GM06990 (cell line): Measurements from ENCODE around the gene EPHB1.

Source experiments
- DNase-seq: peaks from one replicate; pipeline ENCODE4 v3.0.0-alpha.2; 2011; ENCODE audit not compliant: insufficient read length; ENCODE audit errors: extremely low read depth
- H3K27me3 ChIP-seq: replicated peaks from 2 replicates; pipeline ENCODE4 v1.6.0; 2011; ENCODE audit warnings: low read length; ENCODE audit not compliant: control insufficient read depth, insufficient read depth
- H3K36me3 ChIP-seq: 2 replicates; pipeline ENCODE4 v1.5.1; 2011; ENCODE audit warnings: low read length; ENCODE audit not compliant: control insufficient read depth, insufficient read depth
- H3K4me3 ChIP-seq: replicated peaks from 2 replicates; pipeline ENCODE4 v1.5.1; 2011; ENCODE audit warnings: low read depth, mild to moderate bottlenecking, control low read depth, low read length
- TF ChIP-seq, protein P1 (sequence below): IDR thresholded peaks from 2 replicates; pipeline ENCODE4 v1.5.1; 2011; ENCODE audit warnings: low read length, control low read depth, mild to moderate bottlenecking, inconsistent platforms; ENCODE audit not compliant: insufficient read depth, poor library complexity, severe bottlenecking

The EPHB1 gene

GRCh38 chr3:135168822-135169221 is 373.8 kb downstream of the EPHB1 start:
- no peaks in the 10 kb centered on the region; the same call in 1 of the 2 replicates for H3K27me3 ChIP-seq
- no peaks in the 10 kb centered on the region for H3K36me3 ChIP-seq
- TF ChIP-seq, protein P1, sequence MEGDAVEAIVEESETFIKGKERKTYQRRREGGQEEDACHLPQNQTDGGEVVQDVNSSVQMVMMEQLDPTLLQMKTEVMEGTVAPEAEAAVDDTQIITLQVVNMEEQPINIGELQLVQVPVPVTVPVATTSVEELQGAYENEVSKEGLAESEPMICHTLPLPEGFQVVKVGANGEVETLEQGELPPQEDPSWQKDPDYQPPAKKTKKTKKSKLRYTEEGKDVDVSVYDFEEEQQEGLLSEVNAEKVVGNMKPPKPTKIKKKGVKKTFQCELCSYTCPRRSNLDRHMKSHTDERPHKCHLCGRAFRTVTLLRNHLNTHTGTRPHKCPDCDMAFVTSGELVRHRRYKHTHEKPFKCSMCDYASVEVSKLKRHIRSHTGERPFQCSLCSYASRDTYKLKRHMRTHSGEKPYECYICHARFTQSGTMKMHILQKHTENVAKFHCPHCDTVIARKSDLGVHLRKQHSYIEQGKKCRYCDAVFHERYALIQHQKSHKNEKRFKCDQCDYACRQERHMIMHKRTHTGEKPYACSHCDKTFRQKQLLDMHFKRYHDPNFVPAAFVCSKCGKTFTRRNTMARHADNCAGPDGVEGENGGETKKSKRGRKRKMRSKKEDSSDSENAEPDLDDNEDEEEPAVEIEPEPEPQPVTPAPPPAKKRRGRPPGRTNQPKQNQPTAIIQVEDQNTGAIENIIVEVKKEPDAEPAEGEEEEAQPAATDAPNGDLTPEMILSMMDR, result no peak
- DNase-seq, result no peak
- no peak overlapping the region for H3K4me3 ChIP-seq

- DNase-seq, result no peak
- Histone ChIP-seq H3K36me3 (no peaks in the 10 kb centered on the region), H3K4me3 (no peak overlapping the region), H3K27me3 (no peaks in the 10 kb centered on the region; the same call in 1 of the 2 replicates)
- TF ChIP-seq, protein P1, result no peak
Observed at GRCh38 chr3:135169651-135170050, 374.6 kb downstream of the EPHB1 start.

DNA sequence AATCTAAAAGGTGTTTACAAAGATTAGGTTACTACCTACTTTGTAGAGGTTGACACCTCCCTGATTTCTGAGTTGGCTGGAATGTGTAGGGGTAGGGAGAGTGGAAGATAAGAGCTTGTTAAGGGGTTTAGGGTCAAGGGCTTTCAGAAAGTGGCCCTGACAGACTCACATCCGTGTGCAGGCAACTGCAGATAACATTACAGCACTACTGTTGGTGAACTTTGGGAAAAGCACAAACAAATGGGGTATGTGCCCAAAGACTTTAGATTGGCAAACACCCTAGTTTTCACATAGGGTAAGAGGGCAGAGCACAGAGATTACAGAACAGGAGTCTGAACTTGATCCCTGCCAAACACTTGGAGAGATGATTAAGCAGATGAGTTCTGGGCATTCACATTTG is 375.7 kb downstream of the EPHB1 start:
- H3K36me3 ChIP-seq, result no peaks in the 10 kb centered on the region
- DNase-seq, result no peak
- TF ChIP-seq, protein P1, result no peak
- H3K4me3 ChIP-seq, result no peak overlapping the region
- no peaks in the 10 kb centered on the region; the same call in 1 of the 2 replicates for H3K27me3 ChIP-seq

DNA sequence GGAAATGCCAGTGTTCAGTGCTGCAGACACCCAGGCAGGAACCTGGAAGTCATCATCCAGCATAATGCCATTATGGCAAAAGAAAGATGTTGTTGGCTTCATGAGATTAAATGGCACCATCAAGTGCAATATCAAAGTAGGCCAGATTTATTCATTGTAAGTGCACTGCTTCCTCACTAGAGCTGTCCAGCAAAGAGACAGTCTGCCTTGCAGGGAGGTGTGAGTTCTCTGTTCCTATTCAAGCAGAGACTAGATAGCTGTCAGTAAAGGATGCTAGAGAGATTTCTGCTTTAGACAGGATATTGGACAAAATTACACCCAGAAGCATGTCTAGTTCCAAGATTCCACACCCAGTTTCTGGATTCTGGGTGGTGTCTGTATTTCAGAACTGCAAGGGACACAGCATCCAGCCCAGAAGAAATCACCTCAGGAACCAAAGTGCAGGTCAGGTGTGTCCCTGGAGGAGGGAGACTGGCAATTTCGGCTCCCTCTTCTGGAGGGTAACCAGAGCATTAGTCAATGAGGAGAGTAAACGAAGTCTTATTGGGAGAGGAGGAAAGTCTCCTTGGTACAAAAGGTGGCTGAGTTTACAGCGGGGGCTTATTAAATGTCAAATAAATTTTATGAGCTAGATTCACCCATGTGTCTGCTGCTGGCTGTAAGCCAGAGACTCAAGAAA is 377.3 kb downstream of the EPHB1 start:
- DNase-seq, result no peak
- Histone ChIP-seq H3K4me3 (no peak overlapping the region), H3K27me3 (no peaks in the 10 kb centered on the region; the same call in none of the 2 replicates), H3K36me3 (no peaks in the 10 kb centered on the region)
- TF ChIP-seq, protein P1, result no peak

DNA sequence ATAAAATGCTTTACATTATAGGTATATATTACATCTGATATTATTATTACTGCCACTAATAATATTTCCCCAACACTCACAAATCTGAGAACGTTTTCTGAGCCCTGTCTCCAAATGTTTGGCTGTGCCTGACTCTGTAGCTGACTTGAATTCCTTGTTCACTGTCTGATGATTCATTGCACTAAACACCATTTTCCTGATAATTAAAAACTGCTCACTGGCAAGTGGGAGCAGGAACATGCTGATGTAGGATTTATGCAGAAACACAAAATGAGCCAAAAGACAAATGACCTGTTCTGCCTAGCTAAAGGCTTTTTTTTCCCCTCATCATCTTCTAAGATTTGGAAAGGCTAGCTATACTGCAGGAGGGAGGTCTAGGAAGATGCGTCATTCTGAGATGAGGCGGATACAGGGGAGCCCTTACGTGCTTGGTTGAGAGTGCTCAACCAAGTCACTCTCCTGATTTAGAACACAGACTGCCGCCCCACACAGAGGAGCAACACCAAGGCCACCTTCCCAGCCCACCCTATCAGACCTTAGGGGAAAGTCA is 380.7 kb downstream of the EPHB1 start:
- no peaks in the 10 kb centered on the region for H3K36me3 ChIP-seq
- H3K27me3 ChIP-seq, result no peaks in the 10 kb centered on the region; the same call in none of the 2 replicates
- TF ChIP-seq, protein P1, result no peak
- no peak overlapping the region for H3K4me3 ChIP-seq
- no peak for DNase-seq
